AML-193 (cell line): ENCODE results near the gene CBFA2T2.
"Not testable (repeated sequence)": the region's sequence is repeated elsewhere in the genome, so short reads cannot be mapped to it uniquely, and the experiment has no call there.

Experiments
- DNase-seq, 2 experiments: peaks; one replicate each; lab custom pipeline; 2025; lab: John Stamatoyannopoulos, UW

Gene CBFA2T2

DNA sequence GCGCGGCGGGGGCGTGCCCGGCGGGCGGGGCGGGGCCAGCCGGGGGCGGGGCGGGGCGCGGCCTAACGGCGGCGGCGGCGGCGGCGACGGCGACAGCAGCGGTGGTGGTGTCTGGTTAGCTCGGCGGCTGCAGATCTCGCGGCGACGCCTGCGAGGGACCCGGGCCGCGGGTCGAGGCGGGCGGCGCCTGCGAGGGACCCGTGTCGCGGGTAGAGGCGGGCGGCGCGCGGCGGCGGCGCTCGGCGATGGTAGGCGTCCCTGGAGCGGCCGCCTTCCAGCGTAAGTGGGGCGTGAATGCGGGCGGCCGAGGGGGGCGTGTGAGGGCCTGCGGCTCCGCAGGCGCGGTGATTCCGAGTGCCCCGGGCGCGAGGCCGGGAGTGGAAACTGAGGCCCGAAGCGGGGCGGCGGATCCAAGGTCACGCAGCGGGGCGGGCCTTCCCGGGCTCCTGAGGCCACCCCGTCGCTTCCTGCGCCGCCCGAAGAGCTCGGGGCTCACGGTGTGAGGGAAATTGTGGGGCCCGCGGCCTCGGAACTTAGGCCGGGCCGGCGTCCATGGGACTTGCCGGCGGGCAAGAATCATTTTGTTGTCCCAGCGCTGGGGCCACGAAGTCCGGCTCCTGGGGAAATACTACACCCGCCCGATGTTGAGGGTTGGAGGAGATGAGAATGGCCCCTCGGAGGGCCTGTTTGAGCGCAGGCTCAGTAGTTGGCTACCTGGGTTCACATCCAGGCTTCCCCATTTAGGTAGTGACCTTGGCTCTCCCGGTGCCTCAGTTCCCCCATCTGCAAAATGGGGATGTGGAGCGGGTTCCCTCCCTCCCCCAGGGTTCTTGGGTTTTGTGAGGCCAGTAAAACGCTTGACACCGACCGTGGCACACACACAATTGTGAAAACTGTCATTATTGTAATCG lies at the start of gene CBFA2T2:
CBFA2T2 (plus strand) TSS at position 74 of the 911 bp plus-strand sequence; CDS start at position 246, 172 bp downstream.
- DNase-seq: peak; percentile 22 to 56

DNA sequence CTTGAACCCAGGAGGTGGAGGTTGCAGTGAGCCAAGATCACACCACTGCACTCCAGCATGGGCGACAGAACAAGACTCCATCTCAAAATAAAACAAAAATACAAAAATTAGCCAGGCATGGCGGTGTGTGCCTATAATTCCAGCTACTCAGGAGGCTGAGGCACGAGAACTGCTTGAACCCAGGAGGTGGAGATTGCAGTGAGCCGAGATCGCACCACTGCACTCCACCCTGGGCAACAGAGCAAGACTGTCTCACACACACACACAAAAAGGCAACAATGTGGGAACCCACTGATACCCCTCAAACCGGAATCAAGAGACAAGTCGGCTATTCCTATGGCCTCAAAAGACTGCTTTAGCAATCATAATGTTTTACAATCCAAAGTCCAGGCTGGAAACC lies 49.3 kb upstream of the CBFA2T2 start:
- DNase-seq: not testable (repeated sequence)

DNA sequence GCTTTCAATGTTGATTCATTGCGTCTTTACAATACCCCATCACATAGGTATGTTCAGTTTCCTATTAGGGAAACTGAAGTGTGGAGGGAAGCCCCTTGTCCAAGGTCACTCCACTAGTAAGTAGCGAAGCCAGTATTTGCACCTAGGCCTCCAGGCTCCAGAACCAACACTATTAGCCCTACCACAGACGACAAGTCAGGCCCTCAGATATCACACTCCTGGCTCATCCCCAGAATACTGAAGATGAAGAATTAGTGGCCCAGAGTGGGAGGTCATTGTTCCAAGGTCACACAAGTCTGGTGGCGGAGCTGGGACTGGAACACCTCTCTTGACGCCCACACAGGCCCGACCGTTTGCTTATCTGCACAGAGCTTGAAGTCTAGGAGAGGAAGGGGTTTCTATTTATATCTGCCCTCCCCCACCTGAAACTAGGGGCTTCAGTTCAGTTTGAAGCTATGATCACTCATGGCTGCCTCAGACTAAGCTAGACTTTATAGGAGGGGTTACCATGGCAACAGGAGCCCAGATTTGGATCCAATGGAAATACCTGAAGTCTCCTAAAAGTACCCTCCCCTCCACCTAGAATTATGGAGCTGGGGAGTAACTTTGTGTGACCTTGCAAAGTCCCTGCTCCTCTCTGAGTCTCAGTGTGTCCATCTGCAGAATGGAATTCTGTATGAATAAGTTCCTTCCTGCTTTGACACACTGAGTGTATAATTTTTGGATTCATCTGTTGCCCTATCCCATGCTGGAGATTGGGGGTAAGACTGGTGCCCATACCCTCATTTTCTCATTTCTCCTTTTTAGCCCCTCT lies 48.5 kb upstream of the CBFA2T2 start:
- no peak for DNase-seq

DNA sequence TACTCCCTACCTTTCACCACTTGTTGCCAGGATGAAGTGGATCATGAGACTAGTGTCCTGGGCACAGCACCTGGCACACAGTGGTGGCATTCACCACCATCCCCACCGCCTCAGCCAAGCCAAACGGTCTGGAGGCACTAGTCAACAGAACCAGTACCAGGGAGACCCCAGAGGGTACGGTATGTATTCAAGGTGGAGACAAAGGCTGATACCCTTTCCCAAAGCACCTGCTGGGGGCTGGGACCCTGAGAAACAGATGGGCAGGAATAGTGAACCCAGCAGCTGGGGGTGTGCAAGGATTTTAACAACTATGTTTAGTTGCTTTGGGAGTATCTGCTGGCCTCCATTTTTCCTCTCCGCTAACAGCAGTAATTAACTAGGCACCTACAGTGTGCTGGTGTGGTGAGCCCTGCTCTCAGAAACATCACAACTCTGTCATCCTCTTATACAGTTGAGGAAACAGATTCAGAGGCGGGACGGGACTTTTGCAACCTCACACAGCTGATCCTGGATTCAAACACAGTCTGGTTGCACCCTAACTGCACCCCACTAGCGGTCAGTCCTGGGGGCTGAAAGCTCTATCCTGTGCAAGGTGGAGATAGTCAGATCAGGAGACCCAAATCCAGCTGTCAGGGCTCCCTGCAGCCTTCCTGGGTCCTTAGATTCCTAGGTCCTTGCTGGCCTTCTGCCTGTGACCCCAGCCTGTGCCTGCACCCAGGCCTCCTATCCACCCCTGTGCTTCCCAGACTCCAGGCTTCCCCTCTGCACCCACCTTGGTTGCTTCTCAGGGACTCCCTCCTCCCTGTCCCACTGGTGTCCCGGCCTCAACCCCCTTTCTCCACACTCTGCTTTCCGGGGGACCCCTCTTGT lies 47.5 kb upstream of the CBFA2T2 start:
- peak; percentile 16 to 25 for DNase-seq

DNA sequence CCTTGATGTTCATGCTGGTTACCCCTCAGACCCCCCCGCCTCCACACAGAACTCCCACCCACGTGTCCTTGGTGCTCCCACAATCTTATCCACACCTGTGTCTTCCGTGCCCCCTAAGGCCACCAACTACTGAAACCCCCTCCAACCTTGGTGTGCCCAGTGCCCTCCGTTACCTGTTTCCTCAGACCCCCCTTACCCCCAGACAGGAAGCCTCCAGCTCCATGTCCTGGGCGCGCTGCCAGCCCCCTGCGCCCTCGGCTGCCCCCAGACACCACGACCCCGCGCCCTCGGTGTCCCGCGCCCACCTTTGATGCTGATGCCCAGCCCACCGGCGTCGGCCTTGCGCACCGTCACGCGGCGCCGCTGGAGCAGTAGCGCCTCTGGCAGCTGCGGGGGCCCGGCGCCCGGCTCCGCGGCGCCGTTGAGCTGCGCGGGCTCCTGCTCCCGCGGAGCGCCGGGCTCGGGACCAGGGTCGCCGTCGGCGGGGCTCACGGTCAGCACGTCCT lies 46.8 kb upstream of the CBFA2T2 start:
- no peak for DNase-seq

DNA sequence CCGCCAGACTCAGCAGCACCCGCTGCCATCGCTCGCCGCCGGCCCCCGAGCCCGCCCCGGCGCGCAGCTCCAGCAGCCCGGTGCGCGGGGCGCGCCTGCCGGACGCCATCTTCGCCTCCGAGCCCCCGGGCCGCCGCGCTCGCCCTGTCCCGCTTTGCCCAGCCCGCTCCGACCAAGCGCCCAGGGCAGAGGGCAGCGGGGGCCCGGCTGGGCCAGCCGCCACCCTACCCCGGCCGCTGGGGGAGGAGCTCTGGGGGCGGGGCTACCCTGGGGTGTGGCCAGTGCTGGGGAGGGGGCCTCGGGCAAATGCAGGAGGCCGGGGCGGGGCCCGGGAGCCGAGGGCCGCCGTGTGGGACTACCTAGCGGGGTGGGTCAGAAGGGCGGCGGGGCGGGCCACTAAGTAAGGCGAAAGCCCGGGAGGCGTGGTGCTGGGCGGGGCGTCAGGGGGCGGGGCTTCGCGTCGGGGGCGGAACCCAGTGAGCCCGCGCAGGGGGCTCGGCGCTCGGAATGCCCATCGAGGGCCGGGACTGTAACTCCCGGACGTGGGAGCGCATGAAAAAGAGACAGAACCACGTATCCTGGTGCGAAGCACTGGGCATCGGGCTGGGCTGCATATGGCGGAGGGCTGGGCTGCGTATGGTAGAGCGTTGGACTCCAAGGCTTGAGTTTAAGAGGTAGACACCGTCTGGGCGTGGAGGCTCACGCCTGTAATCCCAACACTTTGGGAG lies 46.2 kb upstream of the CBFA2T2 start, which contains the start of gene SNTA1:
SNTA1 (minus strand) TSS at position 252 of the 728 bp plus-strand sequence; CDS start at position 109, 143 bp downstream.
- peak; percentile 73 to 74 for DNase-seq

DNA sequence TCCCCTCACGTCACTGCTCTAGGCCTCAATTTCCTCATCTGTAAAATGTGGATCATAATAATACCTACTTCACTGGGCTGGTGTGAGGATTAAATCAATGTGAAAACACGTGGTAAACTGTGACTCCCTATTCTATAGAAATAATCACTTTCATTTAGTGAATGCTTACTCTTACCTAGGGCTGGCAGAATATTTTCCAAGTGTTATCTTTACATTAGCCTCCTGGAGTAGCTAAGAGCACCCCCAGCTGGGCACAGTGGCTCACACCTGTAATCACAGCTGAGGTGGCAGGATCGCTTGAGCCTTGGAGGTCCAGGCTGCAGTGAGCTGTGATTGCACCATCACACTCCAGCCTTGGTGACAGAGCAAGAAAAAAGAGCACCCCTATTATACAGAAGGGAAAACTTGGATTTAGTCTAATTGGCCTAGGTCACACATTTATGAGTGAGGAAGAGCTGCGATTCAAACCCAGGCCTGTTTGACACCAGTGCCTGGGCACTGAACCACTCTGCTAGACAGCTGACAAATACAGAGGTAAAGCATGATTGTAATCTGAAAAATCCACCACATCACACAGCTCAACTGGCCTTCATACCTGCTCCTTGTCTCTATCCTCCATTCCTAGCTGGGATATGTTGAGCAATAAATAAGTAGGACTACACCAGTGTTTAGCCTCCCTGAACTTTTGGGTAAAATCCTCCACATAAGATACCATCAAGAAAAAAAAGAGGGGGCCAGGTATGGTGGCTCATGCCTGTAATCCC lies 44.9 kb upstream of the CBFA2T2 start:
- no peak for DNase-seq

DNA sequence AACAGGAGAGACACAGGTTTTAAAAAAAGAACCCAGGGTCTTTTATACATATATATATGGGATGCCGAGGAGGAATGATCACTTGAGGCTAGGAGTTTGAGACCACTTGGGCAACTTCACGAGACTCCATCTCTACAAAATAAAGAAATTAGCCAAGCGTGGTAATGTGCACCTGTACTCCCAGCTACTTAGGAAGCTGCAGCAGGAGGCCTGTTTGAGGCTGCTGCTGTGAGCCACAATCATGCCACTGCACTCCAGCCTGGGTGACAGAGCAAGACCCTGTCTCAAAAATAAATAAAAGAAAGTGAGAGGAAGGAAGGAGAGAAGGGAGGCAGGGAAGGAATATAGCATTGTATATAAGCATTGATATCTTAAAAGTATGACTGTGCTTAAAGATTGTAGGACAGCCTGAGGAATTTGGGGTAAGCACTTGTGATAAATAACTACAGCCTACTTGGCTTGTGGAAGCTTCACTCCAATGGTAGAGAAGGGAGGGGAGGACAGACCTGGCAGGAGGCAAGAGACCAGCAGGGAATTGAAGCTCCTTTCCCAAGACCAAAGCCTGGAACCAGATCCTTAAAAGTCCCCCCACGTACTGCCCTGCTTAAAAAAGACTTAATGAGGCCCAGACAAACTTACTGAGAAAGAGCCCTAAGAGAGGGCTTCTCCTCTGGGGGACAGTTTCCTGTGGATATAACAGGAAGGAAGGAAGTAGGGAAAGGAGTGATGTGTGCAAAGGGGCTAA lies 43.8 kb upstream of the CBFA2T2 start:
- DNase-seq: no peak

DNA sequence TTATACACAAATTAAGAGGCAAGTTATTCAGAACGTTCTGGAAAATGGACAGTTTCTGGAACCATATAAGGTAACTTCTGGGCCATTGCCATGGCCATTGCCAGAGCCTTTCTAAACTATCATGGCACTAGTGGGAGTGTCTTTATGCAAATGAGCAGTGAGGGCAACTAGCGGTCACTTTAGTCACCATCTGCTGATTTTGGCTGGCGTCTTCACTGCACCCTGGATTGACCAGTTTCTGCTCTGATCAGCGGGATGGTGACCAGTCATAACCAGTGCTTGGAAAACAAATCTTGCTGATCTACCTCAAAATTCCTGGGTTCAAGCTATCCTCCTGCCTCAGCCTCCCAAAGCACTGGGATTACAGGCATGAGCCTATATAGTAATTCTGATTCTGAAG lies 39.0 kb upstream of the CBFA2T2 start:
- no peak for DNase-seq

DNA sequence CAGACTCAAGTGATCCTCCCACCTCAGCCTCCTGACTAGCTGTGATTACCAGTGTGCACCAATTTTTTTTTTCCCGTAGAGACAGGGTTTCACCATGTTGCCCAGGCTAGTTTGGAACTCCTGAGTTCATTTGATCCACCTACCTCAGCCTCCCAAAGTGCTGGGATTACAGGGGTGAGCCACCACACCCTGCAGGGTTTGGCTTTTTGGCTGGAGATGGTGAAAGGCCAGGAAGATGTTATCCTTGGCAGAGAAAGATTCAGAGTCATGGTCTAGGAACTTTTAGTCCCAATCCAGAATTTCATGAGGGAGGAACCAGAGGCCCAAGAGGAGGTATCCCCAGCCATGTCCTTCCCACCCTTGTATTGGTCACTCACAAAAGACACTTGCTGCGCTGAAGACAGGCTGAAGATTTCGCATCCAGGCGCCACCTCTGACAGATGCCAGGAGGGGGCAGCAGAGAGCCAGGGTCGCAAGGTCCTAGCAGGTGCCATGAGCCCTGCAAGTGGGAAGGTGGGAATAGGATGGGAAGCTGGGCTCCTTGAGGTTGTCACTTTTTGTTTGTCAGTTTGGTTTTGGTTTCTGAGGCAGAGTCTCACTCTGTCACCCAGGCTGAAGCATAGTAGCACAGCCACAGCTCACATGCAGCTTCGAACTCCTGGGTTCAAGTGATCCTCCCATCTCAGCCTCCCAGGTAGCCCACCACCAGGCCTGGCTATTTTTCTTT lies 32.8 kb upstream of the CBFA2T2 start:
- peak; percentile 61 to 71 for DNase-seq

DNA sequence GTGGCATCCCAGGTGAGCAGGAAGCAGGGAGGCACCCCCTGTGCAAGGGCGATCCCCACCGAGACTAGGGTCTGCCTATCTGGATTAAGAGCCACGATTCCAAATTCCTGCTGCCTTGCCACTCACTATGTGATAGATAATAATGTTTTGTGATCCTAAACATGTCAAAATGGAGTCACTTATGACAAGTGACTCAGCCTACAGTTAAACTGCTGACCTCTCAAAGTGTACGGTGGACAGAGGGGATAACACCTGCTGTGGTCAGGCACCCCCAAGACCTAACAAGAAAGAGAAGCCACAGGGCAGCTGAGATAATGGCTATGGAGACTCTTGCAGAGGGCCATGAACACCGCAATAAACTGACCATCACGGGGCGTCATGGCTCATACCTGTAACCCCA lies 30.3 kb upstream of the CBFA2T2 start:
- DNase-seq: no peak

DNA sequence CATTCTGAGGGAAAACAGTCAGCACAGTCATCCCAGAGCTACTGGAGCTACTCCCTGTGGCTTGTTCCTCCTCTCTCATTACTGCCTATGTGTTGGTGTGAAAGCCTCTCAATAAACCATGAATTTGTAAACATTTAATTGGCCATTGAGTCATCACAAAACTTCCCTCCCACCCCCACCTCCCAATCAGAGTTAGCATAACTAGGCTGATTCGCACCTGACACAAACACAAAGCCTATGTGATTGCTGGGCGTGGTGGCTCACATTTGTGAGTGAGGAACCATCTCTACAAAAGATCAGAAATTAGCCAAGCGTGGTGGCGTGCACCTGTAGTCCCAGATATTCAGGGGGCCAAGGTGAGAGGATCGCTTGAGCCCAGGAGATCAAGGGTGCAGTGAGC lies 29.2 kb upstream of the CBFA2T2 start:
- no peak for DNase-seq

DNA sequence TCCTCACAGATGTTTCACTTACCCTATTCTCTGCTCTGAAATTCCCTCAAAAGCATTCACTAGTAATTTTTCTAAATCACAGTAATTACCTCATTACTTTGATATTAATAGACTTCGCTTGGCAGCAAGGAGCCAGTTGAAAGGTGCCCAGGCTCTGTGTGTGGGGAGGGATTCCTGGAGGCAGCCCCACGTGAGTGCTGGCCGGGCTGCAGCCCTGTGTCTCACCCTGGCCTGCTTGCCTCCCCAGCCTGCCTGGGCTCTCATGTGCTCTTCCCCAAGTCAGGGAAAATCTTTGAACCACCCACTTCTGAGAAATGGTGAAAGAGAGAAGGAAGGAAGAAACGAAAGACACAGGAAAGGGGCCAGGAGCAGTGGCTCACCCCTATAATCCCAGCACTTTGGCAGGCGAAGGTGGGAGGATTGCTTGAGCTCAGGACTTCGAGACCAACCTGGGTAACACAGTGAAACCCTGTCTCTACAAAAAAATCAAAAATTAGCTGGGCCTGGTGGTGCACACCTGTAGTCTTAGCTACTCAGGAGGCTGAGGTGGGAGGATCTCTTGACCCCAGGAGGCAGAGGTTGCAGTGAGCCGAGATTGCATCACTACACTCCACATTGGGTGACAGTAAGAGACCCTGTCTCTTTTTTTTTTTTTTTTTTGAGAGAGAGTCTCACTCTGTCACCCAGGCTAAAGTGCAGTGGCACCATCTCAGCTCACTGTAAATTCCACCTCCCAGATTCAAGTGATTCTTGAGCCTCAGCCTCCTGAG lies 26.4 kb upstream of the CBFA2T2 start:
- no peak for DNase-seq

DNA sequence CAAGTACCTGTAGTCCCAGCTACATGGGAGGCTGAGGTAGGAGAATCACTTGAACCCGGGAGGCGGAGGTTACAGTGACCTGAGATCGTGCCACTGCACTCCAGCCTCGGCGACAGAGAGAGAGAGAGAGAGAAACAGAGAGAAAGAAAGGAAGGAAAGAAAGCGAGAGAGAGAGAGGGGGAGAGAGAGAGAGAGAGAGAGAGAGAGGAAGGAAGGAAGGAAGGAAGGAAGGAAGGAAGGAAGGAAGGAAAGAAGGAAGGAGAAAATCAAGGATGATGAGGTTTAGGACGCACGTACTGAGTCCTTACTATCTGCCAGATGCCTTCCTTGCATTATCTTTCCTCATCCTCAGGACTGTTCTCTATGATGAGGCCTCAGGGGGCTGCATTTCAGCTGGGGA lies 25.1 kb upstream of the CBFA2T2 start:
- not testable (repeated sequence) for DNase-seq

DNA sequence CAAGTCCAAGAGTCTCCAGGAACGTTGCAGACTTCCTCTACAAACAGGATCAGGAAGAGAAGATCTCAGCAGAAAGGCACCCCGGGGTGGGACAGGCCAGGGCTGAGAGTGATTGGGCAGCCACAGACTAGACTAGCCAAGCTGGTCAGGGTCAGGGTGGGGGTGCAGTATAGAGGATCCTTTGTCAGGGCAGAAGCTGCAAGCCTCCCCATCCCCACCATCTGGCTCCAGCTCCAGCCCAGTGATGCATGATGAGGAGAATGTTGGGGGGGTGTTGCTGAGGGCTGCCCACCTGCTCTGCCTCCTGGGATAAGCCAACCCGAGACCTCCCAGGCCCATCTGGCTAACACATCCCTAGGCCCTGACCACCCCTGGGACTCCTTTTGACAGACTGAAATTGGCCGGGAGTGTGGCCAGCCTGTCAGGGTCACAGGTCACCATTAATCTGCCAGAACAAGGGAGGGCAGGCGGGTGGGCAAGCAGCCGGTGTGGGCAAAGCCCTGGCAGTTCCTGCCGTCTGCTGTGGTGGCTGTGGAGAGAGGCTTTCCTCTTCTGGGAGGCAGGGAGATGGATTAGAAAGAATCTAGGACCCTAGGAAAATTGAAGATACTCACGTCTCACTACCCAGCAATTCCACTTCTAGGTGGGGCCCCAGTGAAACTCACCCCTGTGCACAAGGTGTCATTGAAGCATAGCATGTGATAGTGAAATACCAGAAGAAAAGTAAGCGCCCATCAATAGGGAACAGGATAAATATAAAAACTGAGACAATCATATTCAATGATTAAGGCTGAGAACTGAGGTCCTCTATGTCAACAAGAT lies 24.2 kb upstream of the CBFA2T2 start:
- DNase-seq: no peak

DNA sequence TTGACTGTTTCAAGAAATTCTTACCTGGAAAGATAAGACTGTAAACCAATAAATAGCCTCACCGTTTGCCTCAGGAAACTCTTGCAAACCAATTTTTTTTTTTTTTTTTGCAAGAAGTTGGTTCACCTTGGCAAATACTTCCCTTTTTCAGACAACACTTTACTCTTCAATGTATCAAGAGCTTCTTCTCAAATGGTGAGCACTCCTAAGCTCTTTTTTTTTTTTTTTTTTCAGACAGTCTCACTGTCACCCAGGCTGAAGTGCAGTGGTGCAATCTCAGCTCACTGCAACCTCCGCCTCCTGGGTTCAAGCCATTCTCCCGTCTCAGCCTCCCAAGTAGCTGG lies 23.6 kb upstream of the CBFA2T2 start:
- no peak for DNase-seq

DNA sequence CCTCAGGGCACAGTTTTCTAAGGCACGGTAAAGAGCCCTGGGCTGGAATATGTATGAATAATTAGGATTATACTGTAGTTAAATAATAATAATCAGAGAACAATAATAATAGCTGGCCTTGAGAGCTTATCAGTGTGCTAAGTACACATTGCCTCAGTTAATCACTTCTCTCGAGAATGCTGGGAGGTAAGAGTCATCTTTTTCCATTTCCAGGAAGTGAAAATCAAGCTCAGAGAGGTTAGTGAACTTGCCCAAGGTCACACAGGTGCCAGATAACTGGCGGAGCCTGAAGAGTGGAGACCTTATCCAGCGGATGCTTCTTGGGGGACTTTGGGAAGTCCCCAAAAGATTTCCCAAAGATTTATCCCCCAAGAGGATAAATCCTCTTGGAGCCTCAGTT lies 19.4 kb upstream of the CBFA2T2 start:
- DNase-seq: no peak
